GM21367 (cell line): Measurements from ENCODE around the gene CHPF2.

Experiments
- ATAC-seq: cut with Tn5 transposase; IDR thresholded peaks from one replicate; pipeline ENCODE4 v1.9.1; 2021; ENCODE audit not compliant: unreplicated experiment

The CHPF2 gene

DNA sequence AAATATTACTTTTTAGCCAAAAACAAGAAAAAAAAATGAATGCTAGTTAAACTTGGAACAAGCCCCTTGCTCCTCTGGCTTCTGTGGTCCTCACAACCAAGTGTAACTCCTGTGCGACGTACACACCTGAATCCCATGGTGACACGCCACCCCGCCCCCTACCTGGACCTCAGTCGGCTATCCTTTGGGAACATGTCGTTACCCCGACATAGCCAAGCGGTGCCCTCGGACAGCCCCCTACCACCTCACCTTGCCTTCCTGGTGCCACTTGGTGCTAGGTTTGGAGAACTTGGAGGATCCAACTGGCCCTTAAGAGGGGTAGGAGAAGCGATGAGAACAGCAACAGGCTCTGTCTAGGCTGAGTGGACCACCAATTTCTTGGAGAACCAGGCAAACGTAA, 28.2 kb downstream of the CHPF2 start:
- no peak for ATAC-seq

DNA sequence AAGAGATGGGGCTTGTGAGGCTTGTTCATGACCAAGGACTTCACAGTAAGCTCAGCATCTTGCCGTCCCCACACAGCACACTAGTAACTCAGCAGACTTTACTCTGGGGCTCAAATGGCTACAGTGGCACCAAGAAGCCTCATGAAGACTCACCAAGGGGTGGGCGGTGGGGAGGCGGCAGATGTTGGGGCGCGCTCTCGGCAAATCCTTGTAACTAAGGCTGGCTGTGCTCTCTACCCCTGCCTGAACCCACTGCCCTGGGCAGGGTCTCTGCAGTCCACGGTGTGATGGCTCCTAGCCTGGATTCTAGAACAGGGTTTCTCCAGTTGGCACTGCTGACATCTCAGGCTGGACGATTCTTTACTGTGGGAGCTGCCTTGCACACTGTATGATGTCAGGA, 28.6 kb downstream of the CHPF2 start:
- no peak for ATAC-seq

DNA sequence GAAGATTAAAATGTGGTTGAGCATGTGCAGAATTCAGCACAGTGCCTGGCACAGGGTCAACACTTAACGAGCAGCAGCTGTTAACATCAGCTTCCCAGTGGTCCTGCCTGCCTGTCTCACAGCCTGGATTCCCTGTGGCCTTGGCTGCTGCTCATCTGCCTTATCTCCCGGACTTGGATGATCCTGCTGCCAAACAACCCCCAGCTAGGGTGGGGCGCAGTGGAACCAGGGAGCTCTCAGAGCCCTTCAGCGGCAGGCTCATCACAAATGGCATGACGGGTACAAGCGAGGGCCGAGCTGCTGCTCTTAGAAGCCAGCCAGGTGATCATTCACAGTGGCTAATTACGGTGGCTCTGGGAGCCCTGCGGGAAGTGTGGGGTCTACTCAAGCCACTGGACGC, 29.2 kb downstream of the CHPF2 start:
- no peak for ATAC-seq

DNA sequence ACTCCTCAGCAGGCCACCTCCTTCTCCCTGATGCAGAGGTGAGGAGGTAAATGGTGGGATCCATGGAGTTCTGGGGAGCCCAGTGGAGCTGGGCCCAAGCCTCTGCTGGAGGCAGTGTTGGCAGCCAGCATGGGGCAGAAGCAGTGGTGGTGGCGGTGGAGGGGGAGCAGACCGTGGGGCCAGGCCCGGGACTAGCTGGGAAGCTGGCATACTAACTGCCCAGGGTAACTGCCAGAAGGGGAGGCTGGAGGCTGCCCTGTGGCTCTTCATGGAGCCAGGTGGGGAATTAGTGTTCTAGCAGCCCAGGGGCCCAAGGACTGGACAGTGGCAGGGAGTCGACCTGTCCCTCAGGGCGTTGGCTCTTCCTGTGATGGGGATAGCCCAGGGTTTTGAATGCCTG, 32.3 kb downstream of the CHPF2 start:
- ATAC-seq, result no peak

GRCh38 chr7:151265351-151265931, 33.2 kb downstream of the CHPF2 start:
- ATAC-seq, result no peak

DNA sequence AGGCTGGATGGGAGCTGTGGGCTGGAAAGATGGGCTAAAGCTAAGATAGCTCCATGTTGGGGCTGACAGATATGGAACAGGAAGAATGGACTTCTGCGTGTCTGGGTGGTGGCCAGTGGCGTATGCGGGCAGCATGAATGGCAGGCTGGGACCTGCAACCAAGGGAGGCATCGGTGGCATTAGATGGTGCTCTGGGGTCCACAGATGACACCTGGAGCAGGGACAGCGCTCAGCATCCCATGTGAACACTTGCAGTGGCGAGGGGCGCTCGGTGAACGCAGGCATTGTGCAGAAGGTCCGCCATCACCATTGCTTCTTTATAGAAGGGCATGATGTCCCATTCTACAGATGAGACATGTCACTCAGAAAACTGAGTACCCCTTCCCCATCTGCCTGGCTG, 37.2 kb downstream of the CHPF2 start:
- ATAC-seq, result no peak

DNA sequence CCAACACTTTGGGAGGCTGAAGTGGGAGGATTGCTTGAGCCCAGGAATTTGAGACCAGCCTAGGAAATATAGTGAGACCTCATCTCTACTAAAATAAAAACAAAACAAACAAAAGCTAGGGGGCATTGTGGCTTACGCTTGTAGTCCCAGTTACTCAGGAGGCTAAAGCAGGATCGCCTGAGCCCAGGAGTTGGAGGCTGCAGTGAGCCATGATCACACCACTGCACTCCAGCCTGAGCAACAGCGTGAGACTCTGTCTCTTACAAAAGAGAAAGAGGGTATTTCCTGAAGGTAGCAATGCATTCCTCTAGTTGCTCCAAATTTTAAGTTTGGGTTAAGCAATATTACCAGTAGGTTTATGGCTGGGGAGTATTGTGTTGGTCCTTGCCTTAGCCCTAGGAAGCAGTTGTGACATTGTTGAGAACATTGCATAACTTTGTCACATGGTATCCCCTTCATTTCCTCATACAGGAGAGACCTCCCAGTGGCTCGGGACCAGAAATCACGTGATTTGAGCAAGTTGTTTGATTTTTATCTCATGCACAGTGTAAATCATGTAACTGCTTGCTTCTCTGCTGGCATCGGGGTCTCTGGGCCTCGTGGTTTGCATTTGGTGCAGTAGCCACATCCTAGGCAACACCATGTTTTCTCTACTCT, 39.5 kb downstream of the CHPF2 start:
- no peak for ATAC-seq

- no peak for ATAC-seq
Observed at GRCh38 chr7:151272405-151272804, 40.1 kb downstream of the CHPF2 start.

DNA sequence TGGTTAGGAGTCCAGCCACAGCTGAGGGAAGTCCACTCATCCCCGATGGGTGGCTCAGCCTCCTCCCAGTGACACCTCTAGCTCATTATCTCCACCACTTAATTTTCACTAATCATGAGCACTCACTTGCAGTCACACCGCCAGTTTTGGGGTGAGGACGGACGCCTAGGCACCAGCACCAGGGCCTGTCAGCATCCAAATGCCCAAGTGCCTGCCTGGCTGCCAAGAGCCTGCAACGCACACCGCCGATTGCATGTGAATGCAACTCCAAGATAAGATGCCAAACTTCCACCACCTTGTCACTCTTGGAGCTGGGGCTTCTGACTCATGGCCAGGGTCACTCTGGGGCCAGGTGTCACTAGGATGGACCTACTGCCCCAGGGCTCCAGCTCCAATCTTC, 40.6 kb downstream of the CHPF2 start:
- ATAC-seq, result no peak

- ATAC-seq, result no peak
Observed at GRCh38 chr7:151273651-151274390, 41.5 kb downstream of the CHPF2 start.

DNA sequence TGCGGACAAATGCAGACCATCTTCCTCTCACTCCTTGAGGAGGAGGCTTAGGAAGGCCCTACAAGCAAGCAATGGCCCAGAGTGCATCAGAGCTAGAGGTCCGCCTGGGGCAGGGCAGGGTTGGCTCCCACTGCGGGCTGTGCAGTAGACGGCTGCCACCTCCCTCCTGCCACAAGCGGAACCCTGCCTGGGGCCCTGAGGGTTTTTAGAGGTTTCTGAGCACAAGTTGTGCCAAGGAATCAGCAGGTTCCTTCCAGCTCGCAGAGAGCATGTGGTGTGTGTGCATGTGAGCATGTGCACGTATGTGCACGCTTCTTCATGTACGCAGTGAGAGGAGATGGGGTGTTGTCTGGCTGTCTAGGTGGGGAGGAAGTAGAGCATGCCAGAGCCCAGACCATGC, 42.1 kb downstream of the CHPF2 start:
- no peak for ATAC-seq

- ATAC-seq, result no peak
Observed at GRCh38 chr7:151274936-151275812, 42.9 kb downstream of the CHPF2 start.

GRCh38 chr7:151275813-151276577, 43.7 kb downstream of the CHPF2 start:
- no peak for ATAC-seq

DNA sequence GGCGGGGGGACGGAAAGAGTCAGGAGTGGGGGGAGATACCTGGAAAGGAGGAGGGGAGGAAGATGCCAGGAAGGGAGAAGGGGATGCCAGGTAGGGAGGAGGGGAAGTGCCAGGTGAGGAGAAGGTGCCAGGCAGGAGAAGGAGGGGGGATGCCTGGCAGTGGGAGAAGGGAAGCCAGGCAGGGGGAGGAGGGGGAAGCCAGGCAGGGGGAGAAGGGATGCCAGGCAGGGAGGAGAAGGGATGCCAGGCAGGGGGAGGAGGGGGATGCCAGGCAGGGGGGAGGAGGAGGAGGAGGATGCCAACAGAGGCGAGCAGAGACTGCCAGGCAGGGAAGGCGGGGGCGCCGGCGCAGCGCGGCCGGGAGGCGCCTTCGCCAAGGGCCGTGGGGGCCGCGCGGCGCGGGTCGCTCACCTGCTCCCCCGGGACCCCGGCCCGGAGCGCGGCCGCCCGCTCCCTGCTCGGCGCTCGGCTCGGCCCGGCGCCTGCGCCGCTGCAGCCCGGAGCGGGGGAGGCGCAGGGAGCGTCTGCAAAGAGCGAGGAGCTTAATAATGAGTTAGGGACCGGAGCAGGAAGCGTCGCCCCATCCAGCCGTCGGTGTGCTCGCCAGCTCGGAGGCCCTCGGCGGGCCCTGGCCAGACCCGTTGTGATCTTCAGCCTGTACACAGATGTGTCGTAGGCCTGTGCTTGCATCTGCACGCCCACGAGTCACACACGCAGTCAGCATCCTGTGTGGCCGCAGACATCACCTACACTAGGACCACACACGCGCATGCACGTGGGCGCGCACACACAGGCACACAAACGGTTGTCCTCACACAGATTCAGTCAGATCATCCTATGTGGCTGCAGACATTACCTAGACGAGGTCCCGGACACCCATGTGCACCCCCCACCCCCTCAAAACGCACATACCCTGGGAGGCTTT, 44.6 kb downstream of the CHPF2 start:
- no peak for ATAC-seq

GRCh38 chr7:151277631-151278030, 45.3 kb downstream of the CHPF2 start:
- ATAC-seq, result no peak

DNA sequence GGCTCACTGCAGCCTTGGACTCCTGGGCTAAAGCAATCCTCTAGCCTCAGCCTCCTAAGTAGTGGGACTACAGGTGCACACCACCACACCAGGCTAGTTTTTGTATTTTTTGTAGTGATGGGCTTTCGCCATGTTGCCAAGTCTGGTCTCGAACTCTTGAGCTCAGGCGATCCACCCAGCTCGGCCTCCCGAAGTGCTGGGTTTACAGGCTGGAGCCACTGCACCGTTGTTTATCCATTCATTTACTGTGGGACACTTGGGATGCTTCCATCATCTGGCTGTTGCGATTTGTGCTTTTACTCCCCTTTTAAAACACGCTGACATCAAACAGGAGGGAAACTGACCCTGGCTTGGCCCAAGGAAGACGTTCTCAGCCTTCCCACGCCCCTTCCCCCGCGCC, 46.7 kb downstream of the CHPF2 start:
- no peak for ATAC-seq

DNA sequence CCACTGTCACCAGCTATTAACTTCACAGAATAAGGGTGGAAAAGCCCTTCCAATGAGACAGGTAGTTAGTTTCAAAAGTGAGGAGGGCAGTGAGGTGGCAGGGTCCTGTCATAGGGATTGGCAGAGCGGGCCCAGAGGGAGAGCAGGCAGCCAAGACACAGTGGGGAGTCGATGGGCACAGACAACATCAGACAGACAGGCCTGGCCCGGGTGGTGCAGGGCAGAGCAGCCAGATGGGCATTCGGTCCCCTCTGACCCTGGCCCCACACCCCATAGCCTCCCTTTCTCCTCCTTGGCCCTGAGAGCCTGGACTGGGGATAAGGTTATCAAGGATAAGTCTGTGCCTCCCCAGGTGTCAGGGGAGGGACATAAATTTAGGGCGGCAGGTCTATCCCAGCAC, 47.6 kb downstream of the CHPF2 start:
- ATAC-seq, result no peak

- ATAC-seq, result no peak
Observed at GRCh38 chr7:151280388-151281019, 48.2 kb downstream of the CHPF2 start.

- ATAC-seq, result no peak
Observed at GRCh38 chr7:151281686-151282085, 49.4 kb downstream of the CHPF2 start.
